Neuronal stem cell (in vitro differentiated cells): Measurements from ENCODE around the gene HES7.

Experiments used
- DNase-seq: peaks from one replicate; pipeline ENCODE4 v3.0.0-alpha.2; 2013; ENCODE audit warnings: low spot score
- H2AFZ ChIP-seq: one replicate; pipeline ENCODE4 v1.6.1; 2013; ENCODE audit warnings: mild to moderate bottlenecking, low read length, inconsistent platforms
- H2AK5ac ChIP-seq: 2 replicates; pipeline ENCODE4 v1.6.1; 2013; ENCODE audit warnings: low read depth, mild to moderate bottlenecking, inconsistent platforms, low read length, moderate library complexity, mixed read lengths
- H2BK120ac ChIP-seq: 2 replicates; pipeline ENCODE4 v1.6.1; 2013; ENCODE audit warnings: low read depth, mild to moderate bottlenecking, inconsistent platforms, low read length, moderate library complexity, mixed read lengths
- H2BK12ac ChIP-seq: one replicate; pipeline ENCODE4 v1.6.1; 2013; ENCODE audit warnings: low read length, inconsistent platforms
- H2BK15ac ChIP-seq: 2 replicates; pipeline ENCODE4 v1.6.1; 2013; ENCODE audit warnings: mild to moderate bottlenecking, low read length, inconsistent platforms, mixed read lengths
- H2BK5ac ChIP-seq: one replicate; pipeline ENCODE4 v1.6.1; 2013; ENCODE audit warnings: inconsistent platforms, mild to moderate bottlenecking, low read length, moderate library complexity
- H3K14ac ChIP-seq: one replicate; pipeline ENCODE4 v1.6.1; 2013; ENCODE audit warnings: low read length, inconsistent platforms
- H3K18ac ChIP-seq: 2 replicates; pipeline ENCODE4 v1.6.1; 2013; ENCODE audit warnings: low read length, inconsistent platforms
- H3K23ac ChIP-seq: 2 replicates; pipeline ENCODE4 v1.6.1; 2013; ENCODE audit warnings: low read depth, mild to moderate bottlenecking, mixed read lengths, low read length, inconsistent platforms; ENCODE audit not compliant: poor library complexity
- H3K27ac ChIP-seq: replicated peaks from 3 replicates; pipeline ENCODE4 v1.5.1; 2013; ENCODE audit warnings: low read length, inconsistent platforms
- H3K27me3 ChIP-seq, 3 experiments: 2 replicates each; pipeline ENCODE4 v1.6.1; 2013; ENCODE audit warnings: low read length in 3 of 3, mild to moderate bottlenecking in 2 of 3, inconsistent platforms in 1 of 3, low read depth in 1 of 3, mixed read lengths in 1 of 3, moderate library complexity in 1 of 3; ENCODE audit not compliant: control insufficient read depth in 3 of 3, insufficient read depth in 3 of 3
- H3K36me3 ChIP-seq, 2 donors: replicated peaks in 1 of 2; 2 replicates each; pipeline ENCODE4 v1.6.1; 2013; ENCODE audit warnings: low read length in 2 of 2; ENCODE audit not compliant: control insufficient read depth in 2 of 2, insufficient read depth in 2 of 2
- H3K4ac ChIP-seq: 2 replicates; pipeline ENCODE4 v1.6.1; 2013; ENCODE audit warnings: inconsistent platforms, mild to moderate bottlenecking, low read length, moderate library complexity
- H3K4me1 ChIP-seq, 2 donors: 1 replicate in 1 of 2; 2 replicates in 1 of 2; pipeline ENCODE4 v1.6.1; 2013; ENCODE audit warnings: low read length in 2 of 2, low read depth in 1 of 2; ENCODE audit not compliant: control insufficient read depth in 2 of 2, insufficient read depth in 1 of 2
- H3K4me2 ChIP-seq: one replicate; pipeline ENCODE4 v1.6.1; 2013; ENCODE audit warnings: mild to moderate bottlenecking, low read length, inconsistent platforms; ENCODE audit not compliant: insufficient read depth, poor library complexity, severe bottlenecking
- H3K4me3 ChIP-seq, 2 donors: 2 replicates each; pipeline ENCODE4 v1.5.1; 2013; ENCODE audit warnings: low read length in 2 of 2, mild to moderate bottlenecking in 2 of 2, inconsistent platforms in 1 of 2, moderate library complexity in 1 of 2
- H3K79me1 ChIP-seq: one replicate; pipeline ENCODE4 v1.6.1; 2013; ENCODE audit warnings: low read depth, mild to moderate bottlenecking, inconsistent platforms, low read length, moderate library complexity
- H3K9ac ChIP-seq: one replicate; pipeline ENCODE4 v1.6.1; 2013; ENCODE audit warnings: mild to moderate bottlenecking, low read depth, low read length, inconsistent platforms; ENCODE audit not compliant: poor library complexity
- H3K9me3 ChIP-seq, 2 donors: replicated peaks in 1 of 2; 2 replicates each; pipeline versions ENCODE3 to v1.6.1; 2013; ENCODE audit warnings: low read length in 2 of 2, mild to moderate bottlenecking in 2 of 2, inconsistent platforms in 1 of 2, low read depth in 1 of 2, mixed read lengths in 1 of 2, moderate library complexity in 1 of 2; ENCODE audit not compliant: control insufficient read depth in 2 of 2, insufficient read depth in 1 of 2
- H4K8ac ChIP-seq: one replicate; pipeline ENCODE4 v1.6.1; 2013; ENCODE audit warnings: low read depth, mild to moderate bottlenecking, inconsistent platforms, low read length, moderate library complexity
- H4K91ac ChIP-seq: one replicate; pipeline ENCODE4 v1.6.1; 2013; ENCODE audit warnings: low read length, low read depth, mild to moderate bottlenecking, inconsistent platforms; ENCODE audit not compliant: poor library complexity
- WGBS, 2 donors: extraction: QIAGEN DNeasy Blood & Tissue Kit; methylation state at CpG; one replicate each; pipeline ENCODE4 v1.1.7; 2013; ENCODE audit warnings: missing lambda C conversion rate in 2 of 2, mixed read lengths in 1 of 2; ENCODE audit not compliant: insufficient read length in 2 of 2, insufficient replicate concordance in 1 of 2; ENCODE audit errors: extremely low coverage in 2 of 2; 5-methylcytosine and 5-hydroxymethylcytosine counted together

Gene HES7

DNA sequence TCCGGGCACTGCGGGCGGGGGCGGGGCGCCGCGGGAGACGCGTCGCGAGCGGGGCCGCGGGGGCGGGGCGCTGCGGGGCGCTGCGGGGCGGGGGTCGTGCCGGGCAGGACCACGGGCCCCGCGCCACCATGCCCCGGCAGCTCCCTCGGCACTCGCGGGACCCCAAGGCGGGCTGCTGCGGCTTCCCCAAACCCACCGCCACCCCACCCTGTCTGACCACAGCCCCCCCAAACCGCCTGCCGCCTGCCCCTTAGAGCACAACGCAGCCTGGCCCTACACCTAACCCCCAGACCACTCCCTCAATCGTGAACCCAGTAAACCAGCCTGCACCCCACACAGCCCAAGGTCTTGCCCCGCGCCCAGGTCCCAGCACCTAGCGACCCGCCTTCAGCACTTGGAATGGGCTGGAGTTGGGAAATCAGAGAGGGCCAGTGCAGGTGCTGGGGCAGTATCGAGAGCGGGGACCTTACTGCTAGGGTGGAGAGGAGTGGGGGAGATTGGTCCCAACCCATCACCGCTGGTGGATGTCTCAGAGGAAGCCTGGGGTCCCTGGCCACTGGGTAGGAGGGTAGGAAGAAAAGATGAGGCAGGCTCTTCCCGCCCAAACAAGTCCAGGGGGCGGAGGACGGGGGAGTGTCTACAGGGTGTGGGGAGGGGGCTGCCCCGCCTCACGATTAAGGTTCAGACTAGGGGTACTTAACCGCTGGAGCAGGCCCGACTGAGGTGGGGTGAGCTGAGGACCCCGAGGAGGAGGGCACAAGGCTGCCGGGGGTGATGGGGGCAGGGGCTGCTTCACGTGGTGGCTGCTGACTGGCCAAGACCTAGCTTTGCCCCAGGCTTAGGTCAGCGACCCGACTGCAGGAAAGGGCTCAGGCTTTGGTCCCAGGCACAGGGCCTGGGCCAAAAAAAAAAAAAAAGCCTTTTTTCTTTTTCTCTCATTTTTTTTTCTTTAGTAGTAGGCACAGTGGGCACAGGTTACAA lies 39.4 kb upstream of the HES7 start:
- Histone ChIP-seq H4K91ac (peak overlapping the region; percentile 99), H2BK5ac (peak overlapping the region; percentile 91), H2BK12ac (peak overlapping the region; percentile 75), H3K36me3 (peaks cover 22 to 36% of the 10 kb centered on the region in 2 donors), H3K14ac (peak overlapping the region; percentile 98), H3K18ac (peak overlapping the region; percentile 100), H3K4me3 (peak overlapping the region; percentile 79 to 97), H3K9ac (peak overlapping the region; percentile 98), H3K23ac (peak overlapping the region; percentile 92), H3K27ac (peak overlapping the region; percentile 97), H2AFZ (peak overlapping the region; percentile 79), H2BK120ac (peak overlapping the region; percentile 84), H3K79me1 (peaks cover 13% of the 10 kb centered on the region), H3K27me3 (no peaks in the 10 kb centered on the region), H4K8ac (peak overlapping the region; percentile 89), H3K4ac (peak overlapping the region; percentile 100), H3K9me3 (no peaks in the 10 kb centered on the region), H3K4me2 (peak overlapping the region; percentile 100), H3K4me1 (peaks cover 23 to 30% of the 10 kb centered on the region in 2 donors), H2AK5ac (peak overlapping the region; percentile 99), H2BK15ac (peak overlapping the region; percentile 99)
- no peak for DNase-seq
- WGBS, 2 donors = no CpG with 5 or more reads among the region's 55 CpGs

DNA sequence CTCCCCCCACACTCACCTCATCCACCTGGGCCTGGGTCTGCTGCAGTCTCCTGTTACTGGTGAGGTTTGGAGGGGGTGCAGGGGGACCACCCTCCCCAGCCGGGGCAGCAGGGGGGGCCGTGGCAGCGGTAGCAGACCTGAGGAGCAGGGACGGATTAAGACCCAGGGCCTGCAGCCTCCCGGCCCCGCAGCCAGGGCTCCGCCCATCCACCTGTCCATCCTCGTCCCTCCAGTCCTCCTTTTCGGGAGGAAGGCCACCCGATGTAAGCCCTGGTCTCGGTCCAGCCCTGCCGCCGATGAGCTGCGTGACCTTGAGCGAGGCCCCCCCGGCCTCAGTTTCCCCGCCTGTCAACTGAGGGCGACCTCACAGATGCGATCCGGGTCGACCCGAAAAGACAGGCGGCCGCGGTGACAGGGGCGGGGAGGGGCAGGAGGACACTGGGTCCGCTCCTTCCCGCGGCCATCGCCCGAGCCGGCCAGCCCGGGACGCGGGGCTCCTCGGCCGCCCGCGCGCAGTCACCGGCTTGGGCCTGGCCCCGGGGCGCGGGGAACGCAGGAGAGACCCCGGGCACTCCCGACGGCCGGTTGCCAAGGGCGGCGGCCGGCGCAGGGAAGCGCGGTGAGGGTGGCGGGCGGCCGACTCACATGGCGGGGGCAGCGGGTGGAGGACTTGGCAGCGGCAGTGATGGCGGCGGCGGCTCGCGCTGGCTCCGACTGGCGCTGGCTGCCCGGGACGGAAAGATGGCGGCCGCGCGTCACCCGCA lies 38.5 kb upstream of the HES7 start, which contains the start of gene VAMP2:
Gene VAMP2 (minus strand): TSS at position 716 of the 764 bp plus-strand sequence. CDS start 69 bp downstream, at position 647.
- H2BK5ac ChIP-seq = peak within 1 kb of the TSS; percentile 91
- H3K23ac ChIP-seq = peak within 1 kb of the TSS; percentile 92
- H4K8ac ChIP-seq = peak within 1 kb of the TSS; percentile 89
- no peak for DNase-seq
- H2BK120ac ChIP-seq = peak within 1 kb of the TSS; percentile 84
- peak within 1 kb of the TSS; percentile 99 for H2AK5ac ChIP-seq
- WGBS, 2 donors = no CpG with 5 or more reads among the region's 75 CpGs
- no peaks in the 10 kb centered on the region for H3K27me3 ChIP-seq
- H3K9ac ChIP-seq = peak within 1 kb of the TSS; percentile 99
- H4K91ac ChIP-seq = peak within 1 kb of the TSS; percentile 99
- H3K4me1 ChIP-seq = peaks cover 23 to 30% of the 10 kb centered on the region in 2 donors
- H3K36me3 ChIP-seq = peaks cover 22 to 40% of the 10 kb centered on the region in 2 donors
- H3K79me1 ChIP-seq = peaks cover 13% of the 10 kb centered on the region
- peak within 1 kb of the TSS; percentile 79 for H2AFZ ChIP-seq
- peak within 1 kb of the TSS; percentile 98 for H3K14ac ChIP-seq
- peak within 1 kb of the TSS; percentile 97 for H3K27ac ChIP-seq
- peak within 1 kb of the TSS; percentile 100 for H3K4ac ChIP-seq
- H3K18ac ChIP-seq = peak within 1 kb of the TSS; percentile 100
- H2BK15ac ChIP-seq = peak within 1 kb of the TSS; percentile 99
- no peaks in the 10 kb centered on the region for H3K9me3 ChIP-seq
- H3K4me2 ChIP-seq = peak within 1 kb of the TSS; percentile 100
- peak within 1 kb of the TSS; percentile 97 to 98 for H3K4me3 ChIP-seq
- H2BK12ac ChIP-seq = peak within 1 kb of the TSS; percentile 75

DNA sequence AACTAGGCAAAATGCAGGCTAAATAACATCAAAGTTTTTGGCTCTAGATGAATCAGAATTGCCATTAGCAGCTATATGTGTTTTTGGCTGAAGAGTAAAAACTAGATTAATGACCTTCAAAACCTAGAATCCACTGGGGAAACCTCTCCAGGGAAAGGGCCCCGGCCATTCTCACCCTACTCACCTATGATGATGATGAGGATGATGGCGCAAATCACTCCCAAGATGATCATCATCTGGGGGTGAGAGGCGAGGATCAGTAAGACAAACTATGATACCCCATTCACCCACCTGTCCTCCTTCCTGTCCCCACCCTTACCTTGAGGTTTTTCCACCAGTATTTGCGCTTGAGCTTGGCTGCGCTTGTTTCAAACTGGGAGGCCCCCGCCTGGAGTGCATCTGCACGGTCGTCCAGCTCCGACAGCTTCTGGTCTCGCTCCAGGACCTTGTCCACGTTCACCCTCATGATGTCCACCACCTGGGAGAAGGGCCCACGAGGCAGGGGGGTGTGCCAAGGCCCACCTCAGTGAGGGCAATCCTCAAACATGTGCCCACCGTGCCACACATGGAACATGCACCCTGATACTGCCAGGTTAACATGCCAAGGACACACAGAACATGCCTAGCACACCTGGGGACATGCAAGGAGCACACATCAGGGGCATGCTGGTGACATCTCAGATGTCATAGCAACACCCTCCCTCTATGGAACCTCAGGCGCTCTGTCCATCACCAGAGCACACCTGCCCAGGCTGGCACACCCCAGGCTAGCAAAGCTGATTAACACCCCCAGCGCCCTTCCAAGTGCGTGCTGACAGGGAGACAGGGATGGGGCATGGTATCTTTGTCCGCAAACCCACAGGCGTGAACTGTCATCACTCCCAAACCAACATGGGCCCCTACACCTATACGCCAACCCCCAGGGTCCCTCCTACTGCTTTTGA lies 37.7 kb upstream of the HES7 start:
- Histone ChIP-seq H4K91ac (no peak overlapping the region), H3K14ac (peak overlapping the region; percentile 98), H3K4me2 (peak overlapping the region; percentile 78), H2AK5ac (peak overlapping the region; percentile 95), H3K9ac (peak overlapping the region; percentile 99), H2BK15ac (no peak overlapping the region), H3K36me3 (peaks cover 22 to 40% of the 10 kb centered on the region in 2 donors), H3K9me3 (no peaks in the 10 kb centered on the region), H2BK120ac (no peak overlapping the region), H2BK5ac (peak overlapping the region; percentile 91), H3K27me3 (no peaks in the 10 kb centered on the region), H3K79me1 (peaks cover 13% of the 10 kb centered on the region), H4K8ac (no peak overlapping the region), H3K18ac (peak overlapping the region; percentile 97), H3K4me3 (peak overlapping the region; percentile 97 to 98), H2BK12ac (no peak overlapping the region), H3K27ac (no peak overlapping the region), H3K4me1 (peaks cover 23 to 34% of the 10 kb centered on the region in 2 donors), H3K23ac (peak overlapping the region; percentile 66), H2AFZ (no peak overlapping the region), H3K4ac (no peak overlapping the region)
- DNase-seq = no peak
- WGBS, 2 donors = no CpG with 5 or more reads among the region's 19 CpGs
